Stimulated activated CD4-positive, alpha-beta T cell treated with anti-CD3 and anti-CD28 coated beads, Interleukin-1b, Interleukin-23, amount 100 ng/mL, for 24 hours (primary cell): ENCODE measurements around the gene TBC1D3.
"Not testable (repeated sequence)": the region's sequence is repeated elsewhere in the genome, so short reads cannot be mapped to it uniquely, and the experiment has no call there.

Source experiments
- DNase-seq, 4 experiments: peaks; one replicate each; pipeline ENCODE4 v3.0.0-alpha.2; 2020; ENCODE audit warnings: low read depth in 4 of 4, low spot score in 1 of 4

The TBC1D3 gene

DNA sequence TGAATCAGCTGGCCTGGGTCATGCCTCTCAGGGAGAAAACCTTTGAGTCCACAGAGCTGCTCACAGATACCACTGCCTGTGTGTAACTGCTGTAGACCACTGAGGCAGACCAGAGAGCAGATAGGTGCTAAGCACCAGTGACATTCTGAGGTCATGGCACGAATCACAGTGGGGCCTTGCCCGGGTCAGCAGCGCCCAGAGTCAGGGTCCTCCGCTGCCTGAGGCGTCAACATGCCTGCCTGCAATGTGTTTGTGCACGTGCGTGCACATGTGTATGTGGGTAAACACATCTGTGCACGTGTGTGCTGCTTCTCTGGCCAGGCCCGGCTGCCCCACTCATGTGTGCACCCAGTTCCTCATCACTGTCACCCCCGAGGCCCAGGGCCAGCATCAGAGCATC is at the start of gene TBC1D3:
TBC1D3 (minus strand) TSS at position 101 of the 400 bp plus-strand sequence. CDS start 1,526 bp downstream, outside the sequence.
- not testable (repeated sequence) for DNase-seq

DNA sequence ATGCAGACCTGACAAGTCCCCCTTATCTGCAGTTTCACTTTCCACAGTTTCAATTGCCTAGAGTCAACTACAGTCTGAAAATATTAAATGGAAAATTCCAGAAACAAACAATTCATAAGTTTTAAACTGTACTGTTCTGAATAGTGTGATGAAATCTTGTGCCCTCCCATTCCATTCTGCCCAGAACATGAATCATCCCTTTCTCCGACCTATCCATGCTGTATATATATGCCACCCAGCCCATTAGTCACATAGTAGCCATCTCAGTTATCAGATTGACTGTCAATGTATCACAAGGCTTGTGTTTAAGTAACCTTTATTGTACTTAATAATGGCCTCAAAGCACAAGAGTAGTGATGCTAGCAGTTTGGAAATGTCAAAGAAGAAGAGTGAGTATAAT is 40.4 kb upstream of the TBC1D3 start:
- not testable (repeated sequence) for DNase-seq

DNA sequence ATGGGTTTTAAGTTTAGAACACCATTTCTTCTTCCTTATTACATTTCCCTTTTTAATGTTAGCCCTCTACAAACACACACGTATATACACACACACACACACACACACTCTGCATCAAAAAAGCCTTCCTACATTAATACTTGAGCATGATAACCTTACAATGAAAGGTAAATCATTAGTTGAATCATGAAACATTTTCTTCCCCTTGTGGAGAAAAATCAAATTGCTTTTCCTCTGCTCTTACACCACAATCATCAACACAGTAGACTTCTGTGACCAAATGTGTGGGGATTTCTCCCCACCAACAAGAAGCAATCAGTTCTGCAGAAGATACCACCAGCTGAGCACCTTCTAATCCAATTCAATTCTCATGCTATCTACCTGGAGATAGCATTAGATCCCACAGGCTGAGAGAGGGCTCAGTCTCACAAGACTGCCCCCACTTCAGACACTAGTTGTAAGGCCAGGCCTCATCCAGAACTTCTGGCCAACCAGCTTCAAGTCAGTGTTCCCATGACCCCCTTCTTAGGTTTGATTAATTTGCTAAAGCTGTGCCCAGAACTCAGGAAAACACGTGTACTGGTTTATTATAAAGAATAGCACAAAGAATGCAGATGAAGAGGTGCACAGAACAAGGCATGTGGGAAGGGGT is 33.6 kb upstream of the TBC1D3 start:
- DNase-seq, result not testable (repeated sequence)

DNA sequence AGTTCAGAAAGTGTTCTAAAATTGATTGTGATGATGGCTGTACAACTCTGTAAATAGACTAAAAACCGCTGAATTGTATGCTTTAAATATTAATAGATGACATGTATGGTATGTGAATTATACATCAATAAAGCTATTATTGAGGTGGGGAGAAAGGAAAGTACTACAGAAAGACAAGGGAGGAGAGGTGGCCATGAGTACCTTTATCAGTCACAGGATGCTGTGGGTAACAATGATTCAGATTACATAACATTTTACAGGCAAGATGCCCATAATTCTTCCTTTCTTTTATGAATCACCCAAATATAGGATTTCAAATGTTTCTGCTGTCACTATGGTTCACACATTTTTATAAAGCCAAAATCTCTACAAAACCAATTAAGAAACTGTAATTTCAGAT is 28.5 kb upstream of the TBC1D3 start:
- DNase-seq, result not testable (repeated sequence)

DNA sequence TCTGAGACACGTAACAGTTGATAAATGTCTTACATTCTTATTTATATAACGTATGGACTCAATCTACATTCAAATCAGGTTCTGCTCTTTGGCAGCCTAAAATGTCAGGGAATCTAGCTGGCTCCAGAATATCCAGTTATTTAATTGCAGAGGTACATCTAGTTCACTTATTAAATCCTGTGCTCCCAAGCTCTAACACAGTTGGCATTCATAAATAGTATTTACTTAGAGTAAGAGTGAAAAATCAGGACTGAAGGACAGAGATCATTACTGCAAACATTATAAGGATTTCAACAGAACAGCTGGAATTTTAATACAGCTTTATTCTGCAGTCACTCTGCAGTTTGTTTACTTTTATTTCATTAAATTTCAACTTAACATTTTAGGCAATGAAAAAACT is 7.9 kb upstream of the TBC1D3 start:
- DNase-seq, result not testable (repeated sequence)

DNA sequence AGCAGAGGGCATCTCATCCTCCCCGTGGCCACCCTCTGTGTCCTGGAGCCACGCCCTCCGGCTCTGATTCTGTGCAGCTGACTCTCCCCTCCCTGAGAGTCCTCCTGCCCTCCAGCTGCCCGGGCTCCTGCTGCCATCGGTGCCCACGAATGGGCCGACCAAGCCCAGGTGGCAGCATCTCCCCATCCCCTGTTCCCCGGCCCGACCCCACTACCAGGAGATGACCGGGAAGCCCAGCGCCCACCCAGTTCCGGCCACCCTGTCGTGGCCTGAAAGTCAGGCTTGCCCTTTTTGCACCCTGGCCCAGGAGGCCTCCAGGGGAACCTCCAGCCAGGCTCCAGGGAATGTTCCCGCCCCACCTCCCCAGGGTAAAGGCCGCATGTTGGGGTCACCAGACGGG is 57.5 kb downstream of the TBC1D3 start:
- DNase-seq, result not testable (repeated sequence)
